HCT116 (cell line): Measurements from ENCODE around the gene TFF1. TPM values are rescaled to one million over a fixed set of nuclear protein-coding genes. Genes with fewer than 3 reads are reported as not detected.
"Not testable (repeated sequence)": the region's sequence is repeated elsewhere in the genome, so short reads cannot be mapped to it uniquely, and the experiment has no call there.

Experiments used
- ATAC-seq: fragments of 200-7000 bp; cut with Tn5 transposase; 2 replicates; pipeline ENCODE4 v1.9.1; 2020; ENCODE audit warnings: mild to moderate bottlenecking, moderate library complexity
- BruUV-seq: library from RNA; stranded (reverse); fragments of 400-500 nt; replicated peaks from 2 replicates; lab custom pipeline; 2021; lab: Mats Ljungman, UMichigan
- CTCF ChIA-PET: fragments of 300-600 bp; sonication (Branson Sonifier 250); formaldehyde crosslinking; loops from one replicate; lab custom pipeline; 2021; ENCODE audit warnings: antibody characterized with exemption; lab: Charles Lee
- POLR2A ChIA-PET: fragments of 300-600, 350-600 bp; sonication (Branson Sonifier 250); formaldehyde crosslinking; loops from one replicate; lab custom pipeline; 2021; ENCODE audit warnings: antibody characterized with exemption; lab: Charles Lee
- RAD21 ChIA-PET, 2 experiments: fragments of 300-600 bp; sonication (Branson Sonifier 250); formaldehyde crosslinking; loops; one replicate each; lab custom pipeline; 2023; ENCODE audit warnings: low total read pairs in 2 of 2; ENCODE audit not compliant: uncharacterized antibody in 2 of 2, unreplicated experiment in 2 of 2, low non-redundant PET in 1 of 2; lab: Charles Lee
- DNase-seq: peaks from one replicate; pipeline ENCODE4 v3.0.0-alpha.2; 2010; ENCODE audit warnings: low read depth, low spot score
- H2AFZ ChIP-seq: fragments of 200-600 bp; shearing (Covaris generic), sonication (generic); 2 replicates; pipeline ENCODE4 v1.6.1; 2017; ENCODE audit warnings: low read depth, mixed run types, mixed read lengths, antibody characterized with exemption, low read length; ENCODE audit not compliant: poor library complexity, severe bottlenecking
- H3K27ac ChIP-seq: 2 replicates; pipeline ENCODE4 v1.5.1; 2012; ENCODE audit warnings: low read depth, low read length
- H3K27me3 ChIP-seq: fragments of 200-600 bp; sonication (generic); 2 replicates; pipeline ENCODE4 v1.6.1; 2016; ENCODE audit warnings: mixed run types, low read length, mixed read lengths; ENCODE audit not compliant: insufficient read depth
- H3K36me3 ChIP-seq, 2 experiments: fragments of 200-500 bp in 1 of 2; fragments of 200-600 bp in 1 of 2; sonication (Bioruptor generic) in 1 of 2; sonication (generic) in 1 of 2; 2 replicates each; pipeline versions ENCODE4 v1.5.1 to v1.6.1; 2014 to 2016; ENCODE audit warnings: low read length in 2 of 2, inconsistent platforms in 1 of 2, mixed read lengths in 1 of 2, mixed run types in 1 of 2; ENCODE audit not compliant: insufficient read depth in 2 of 2, control insufficient read depth in 1 of 2
- H3K4me1 ChIP-seq, 2 experiments: fragments of 200-600 bp in 1 of 2; sonication (generic) in 1 of 2; 2 replicates each; pipeline versions ENCODE4 v1.5.1 to v1.6.1; 2012 to 2017; ENCODE audit warnings: low read length in 2 of 2, inconsistent platforms in 1 of 2, mild to moderate bottlenecking in 1 of 2, mixed read lengths in 1 of 2, mixed run types in 1 of 2, moderate library complexity in 1 of 2; ENCODE audit not compliant: insufficient read depth in 2 of 2, control insufficient read depth in 1 of 2
- H3K4me2 ChIP-seq: fragments of 200-600 bp; sonication (generic); 2 replicates; pipeline ENCODE4 v1.6.1; 2017; ENCODE audit warnings: mixed run types, low read length, mixed read lengths
- H3K4me3 ChIP-seq, 2 experiments: fragments of 200-600 bp in 1 of 2; sonication (generic) in 1 of 2; replicated peaks in 1 of 2; 2 replicates each; pipeline ENCODE4 v1.5.1; 2011 to 2016; ENCODE audit warnings: low read length in 2 of 2, control low read depth in 1 of 2, low read depth in 1 of 2, mild to moderate bottlenecking in 1 of 2, mixed read lengths in 1 of 2, mixed run types in 1 of 2
- H3K79me2 ChIP-seq: fragments of 200-600 bp; sonication (generic); 2 replicates; pipeline ENCODE4 v1.6.1; 2017; ENCODE audit warnings: mild to moderate bottlenecking, mixed run types, low read length, moderate library complexity, mixed read lengths; ENCODE audit not compliant: insufficient read depth
- H3K9ac ChIP-seq: fragments of 200-600 bp; sonication (generic); 2 replicates; pipeline ENCODE4 v1.6.1; 2016; ENCODE audit warnings: low read length, mixed read lengths
- H3K9me2 ChIP-seq: fragments of 200-600 bp; sonication (generic), shearing (Covaris generic); 2 replicates; pipeline ENCODE4 v1.6.1; 2017; ENCODE audit warnings: mixed run types, mild to moderate bottlenecking, moderate library complexity; ENCODE audit not compliant: insufficient read depth
- H3K9me3 ChIP-seq, 2 experiments: fragments of 200-500 bp in 1 of 2; fragments of 200-600 bp in 1 of 2; sonication (Bioruptor generic) in 1 of 2; sonication (generic) in 1 of 2; 2 replicates each; pipeline ENCODE4 v1.6.1; 2014 to 2017; ENCODE audit warnings: low read length in 2 of 2, mixed read lengths in 2 of 2, inconsistent platforms in 1 of 2, low read depth in 1 of 2, mild to moderate bottlenecking in 1 of 2, mixed run types in 1 of 2, moderate library complexity in 1 of 2; ENCODE audit not compliant: control insufficient read depth in 1 of 2, insufficient read depth in 1 of 2
- H4K20me1 ChIP-seq: fragments of 200-600 bp; sonication (generic), shearing (Covaris generic); 2 replicates; pipeline ENCODE4 v1.6.1; 2017; ENCODE audit warnings: mixed run types, mild to moderate bottlenecking, moderate library complexity; ENCODE audit not compliant: insufficient read depth
- CBX3 ChIP-seq: IDR thresholded peaks from 2 replicates; pipeline ENCODE4 v1.6.1; 2012; ENCODE audit warnings: low read depth
- JUND ChIP-seq: IDR thresholded peaks from 2 replicates; pipeline ENCODE4 v1.6.1; 2012
- POLR2AphosphoS5 ChIP-seq: IDR thresholded peaks from 2 replicates; pipeline ENCODE4 v1.6.1; 2011; ENCODE audit warnings: mild to moderate bottlenecking, low read depth, low read length, moderate library complexity
- SIN3A ChIP-seq: IDR thresholded peaks from 2 replicates; pipeline ENCODE4 v1.6.1; 2012; ENCODE audit warnings: low read depth
- TCF7L2 ChIP-seq: IDR thresholded peaks from 2 replicates; pipeline ENCODE4 v1.7.0; 2011; ENCODE audit warnings: borderline replicate concordance, inconsistent platforms; ENCODE audit not compliant: insufficient read depth, insufficient read length; ENCODE audit errors: extremely low read depth
- YY1 ChIP-seq: IDR thresholded peaks from 2 replicates; pipeline ENCODE4 v1.6.1; 2011; ENCODE audit warnings: low read length, low read depth, moderate library complexity, mild to moderate bottlenecking; ENCODE audit not compliant: insufficient replicate concordance; ENCODE audit errors: extremely low read depth
- ZFX ChIP-seq: fragments of 450-650 bp; IDR thresholded peaks from 2 replicates; pipeline ENCODE4 v1.6.1; 2017
- ZNF274 ChIP-seq: fragments of 200-500 bp; sonication (Bioruptor generic); IDR thresholded peaks from 2 replicates; pipeline ENCODE4 v1.6.1; 2014; ENCODE audit warnings: mild to moderate bottlenecking, low read depth, low read length, inconsistent platforms
- intact Hi-C: fragments of 100-400 bp; cut with micrococcal nuclease; formaldehyde crosslinking; loops from 2 replicates; pipeline ENCODE4 v1.10.0; 2022
- total RNA-seq: library from RNA; stranded (reverse); gene quantifications from one replicate; pipeline ENCODE4 v1.2.1, GENCODE V29; 2021; ENCODE audit not compliant: unreplicated experiment
- TF ChIP-seq, protein P1 (sequence below): IDR thresholded peaks from 2 replicates; pipeline ENCODE4 v1.6.1; 2012
- TF ChIP-seq, protein P2 (sequence below), 3 experiments: fragments of 200-600 bp in 1 of 3; sonication (generic) in 1 of 3; IDR thresholded peaks in 2 of 3; conservative IDR thresholded peaks in 1 of 3; 2 replicates each; pipeline ENCODE4 v1.5.1; 2012 to 2017; ENCODE audit warnings: low read depth in 2 of 3, low read length in 2 of 3, antibody characterized with exemption in 1 of 3, borderline replicate concordance in 1 of 3, control low read depth in 1 of 3, mild to moderate bottlenecking in 1 of 3, mixed read lengths in 1 of 3, mixed run types in 1 of 3, moderate library complexity in 1 of 3; ENCODE audit not compliant: insufficient read depth in 1 of 3

Gene TFF1
- total RNA-seq, 1 experiment from 2014 or later = 0.61 TPM

DNA sequence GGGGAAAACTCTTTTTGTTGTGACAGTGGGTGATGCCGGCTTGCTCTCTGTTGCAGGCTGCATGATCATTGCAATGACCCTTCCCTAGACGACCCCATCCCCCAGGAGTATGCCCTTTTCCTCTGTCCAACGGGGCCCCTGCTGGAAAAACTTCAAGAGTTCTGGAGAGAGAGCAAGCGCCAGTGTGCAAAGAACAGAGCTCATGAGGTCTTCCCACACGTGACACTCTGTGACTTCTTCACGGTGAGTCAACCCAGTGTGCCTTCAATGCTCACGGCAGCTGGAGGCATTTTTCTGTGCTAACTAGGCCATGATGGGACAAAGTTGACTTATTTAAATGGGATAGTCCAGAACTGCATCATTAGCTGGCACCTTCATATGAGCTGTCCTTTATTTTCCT, 43.0 kb upstream of the TFF1 start:
- no peak overlapping the region for H3K9ac ChIP-seq
- POLR2A ChIA-PET = no interaction called here
- H2AFZ ChIP-seq = no peak overlapping the region
- DNase-seq (no peak), ATAC-seq (no peak)
- H4K20me1 ChIP-seq = no peaks in the 10 kb centered on the region
- no peaks in the 10 kb centered on the region for H3K27me3 ChIP-seq
- CTCF ChIA-PET = no interaction called here
- intact Hi-C loops = no loop called here
- H3K9me2 ChIP-seq = no peaks in the 10 kb centered on the region
- H3K79me2 ChIP-seq = no peaks in the 10 kb centered on the region
- H3K4me2 ChIP-seq = no peak overlapping the region
- TF ChIP-seq, protein P1, sequence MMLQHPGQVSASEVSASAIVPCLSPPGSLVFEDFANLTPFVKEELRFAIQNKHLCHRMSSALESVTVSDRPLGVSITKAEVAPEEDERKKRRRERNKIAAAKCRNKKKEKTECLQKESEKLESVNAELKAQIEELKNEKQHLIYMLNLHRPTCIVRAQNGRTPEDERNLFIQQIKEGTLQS = no peak
- peaks cover 0 to under 1% of the 10 kb centered on the region in 2 experiments; a peak in 1 of 4 replicates for H3K4me1 ChIP-seq
- RAD21 ChIA-PET = no interaction called here
- H3K36me3 ChIP-seq = no peaks in the 10 kb centered on the region
- H3K27ac ChIP-seq = no peak overlapping the region
- H3K4me3 ChIP-seq = no peak overlapping the region
- no TSS peak for BruUV-seq
- H3K9me3 ChIP-seq = no peaks in the 10 kb centered on the region

DNA sequence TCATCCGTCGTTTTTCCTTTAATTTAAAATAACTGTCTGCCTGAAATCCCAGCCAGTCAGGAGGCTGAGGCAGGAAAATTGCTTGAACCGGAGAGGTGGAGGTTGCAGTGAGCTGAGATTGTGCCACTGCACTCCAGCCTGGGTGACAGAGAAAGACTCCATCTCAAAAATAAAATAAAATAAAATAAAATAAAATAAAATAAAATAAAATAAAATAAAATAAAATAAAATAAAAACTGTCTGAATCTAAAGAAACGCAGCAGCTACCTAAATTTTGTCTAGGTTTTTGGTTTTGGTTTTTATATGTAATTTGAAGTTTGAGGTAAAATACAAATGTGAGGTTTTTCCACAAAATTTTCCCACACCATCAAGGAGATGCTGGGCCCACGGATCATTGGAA, 42.4 kb upstream of the TFF1 start:
- BruUV-seq, CTCF ChIA-PET, H4K20me1 ChIP-seq, DNase-seq, ATAC-seq, RAD21 ChIA-PET, intact Hi-C loops, H3K4me3 ChIP-seq, H3K9me2 ChIP-seq, H3K9ac ChIP-seq, H3K79me2 ChIP-seq, H3K4me2 ChIP-seq, H2AFZ ChIP-seq, H3K4me1 ChIP-seq, H3K9me3 ChIP-seq, POLR2A ChIA-PET, H3K27me3 ChIP-seq, H3K36me3 ChIP-seq, H3K27ac ChIP-seq: not testable (repeated sequence)

DNA sequence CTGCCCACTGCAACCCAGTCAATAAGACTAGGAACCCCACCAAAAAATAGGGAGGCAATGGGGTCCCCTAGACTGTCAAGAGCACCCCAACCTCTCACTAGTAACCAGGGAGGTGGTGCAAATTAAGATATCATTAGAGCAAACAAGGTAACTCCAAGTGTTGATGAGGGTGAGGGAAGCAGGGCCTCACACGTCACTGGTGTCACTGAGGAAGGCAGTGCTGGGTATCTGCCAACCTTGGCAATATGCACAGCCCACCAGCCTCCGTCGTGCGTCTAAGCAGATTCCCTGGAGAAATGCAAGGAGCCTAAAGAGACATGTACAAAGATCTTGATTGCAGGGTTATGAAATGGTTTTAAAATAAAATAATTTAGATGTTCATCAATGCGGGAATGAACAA, 41.1 kb upstream of the TFF1 start:
- H3K4me1 ChIP-seq = no peaks in the 10 kb centered on the region
- H3K9ac ChIP-seq = no peak overlapping the region
- H3K4me3 ChIP-seq = no peak overlapping the region
- no peaks in the 10 kb centered on the region for H3K79me2 ChIP-seq
- no peak for DNase-seq
- no peaks in the 10 kb centered on the region for H4K20me1 ChIP-seq
- intact Hi-C loops = no loop called here
- H3K9me2 ChIP-seq = no peaks in the 10 kb centered on the region
- no peak overlapping the region for H3K27ac ChIP-seq
- H3K36me3 ChIP-seq = no peaks in the 10 kb centered on the region
- TF ChIP-seq ZFX (no peak), YY1 (no peak), TCF7L2 (no peak), CBX3 (no peak), SIN3A (no peak), ZNF274 (no peak), JUND (no peak), POLR2AphosphoS5 (no peak)
- TF ChIP-seq, protein P2, sequence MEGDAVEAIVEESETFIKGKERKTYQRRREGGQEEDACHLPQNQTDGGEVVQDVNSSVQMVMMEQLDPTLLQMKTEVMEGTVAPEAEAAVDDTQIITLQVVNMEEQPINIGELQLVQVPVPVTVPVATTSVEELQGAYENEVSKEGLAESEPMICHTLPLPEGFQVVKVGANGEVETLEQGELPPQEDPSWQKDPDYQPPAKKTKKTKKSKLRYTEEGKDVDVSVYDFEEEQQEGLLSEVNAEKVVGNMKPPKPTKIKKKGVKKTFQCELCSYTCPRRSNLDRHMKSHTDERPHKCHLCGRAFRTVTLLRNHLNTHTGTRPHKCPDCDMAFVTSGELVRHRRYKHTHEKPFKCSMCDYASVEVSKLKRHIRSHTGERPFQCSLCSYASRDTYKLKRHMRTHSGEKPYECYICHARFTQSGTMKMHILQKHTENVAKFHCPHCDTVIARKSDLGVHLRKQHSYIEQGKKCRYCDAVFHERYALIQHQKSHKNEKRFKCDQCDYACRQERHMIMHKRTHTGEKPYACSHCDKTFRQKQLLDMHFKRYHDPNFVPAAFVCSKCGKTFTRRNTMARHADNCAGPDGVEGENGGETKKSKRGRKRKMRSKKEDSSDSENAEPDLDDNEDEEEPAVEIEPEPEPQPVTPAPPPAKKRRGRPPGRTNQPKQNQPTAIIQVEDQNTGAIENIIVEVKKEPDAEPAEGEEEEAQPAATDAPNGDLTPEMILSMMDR (IDR thresholded peaks at IDR 0.05 in 2 of 3, conservative IDR thresholded peaks at IDR 0.05 in 1 of 3; ENCODE audit: borderline replicate concordance in 1 of 3, insufficient read depth in 1 of 3, low read depth in 2 of 3, low read length in 2 of 3) = no peak
- no peak for ATAC-seq
- H3K9me3 ChIP-seq = no peaks in the 10 kb centered on the region
- no peak overlapping the region for H3K4me2 ChIP-seq
- ChIA-PET POLR2A (no interaction called here), CTCF (no interaction called here), RAD21 (no interaction called here)
- no TSS peak for BruUV-seq
- no peak overlapping the region for H2AFZ ChIP-seq
- no peaks in the 10 kb centered on the region for H3K27me3 ChIP-seq
